ENCODE data around the gene DMRTC1B. TPM values are rescaled to one million over a fixed set of nuclear protein-coding genes. Genes with fewer than 3 reads are reported as not detected.
"Not testable (repeated sequence)": the region's sequence is repeated elsewhere in the genome, so short reads cannot be mapped to it uniquely, and the experiment has no call there.

Gene DMRTC1B, protein sequence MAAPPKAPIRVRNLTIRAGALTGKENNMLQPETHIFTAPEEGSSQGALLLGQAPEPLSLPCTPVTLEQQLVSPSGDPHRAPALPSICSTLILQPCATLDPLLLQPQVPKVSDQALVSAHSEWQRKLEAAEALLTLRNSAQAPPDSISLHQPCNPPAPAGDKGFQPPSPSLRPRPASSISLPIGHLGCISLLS
- not detected for polyA plus RNA-seq (2013, experiment 1 of 2; ENCODE audit: insufficient read length)
- not detected for polyA plus RNA-seq (2013, experiment 2 of 2; ENCODE audit: insufficient read length)

DNA sequence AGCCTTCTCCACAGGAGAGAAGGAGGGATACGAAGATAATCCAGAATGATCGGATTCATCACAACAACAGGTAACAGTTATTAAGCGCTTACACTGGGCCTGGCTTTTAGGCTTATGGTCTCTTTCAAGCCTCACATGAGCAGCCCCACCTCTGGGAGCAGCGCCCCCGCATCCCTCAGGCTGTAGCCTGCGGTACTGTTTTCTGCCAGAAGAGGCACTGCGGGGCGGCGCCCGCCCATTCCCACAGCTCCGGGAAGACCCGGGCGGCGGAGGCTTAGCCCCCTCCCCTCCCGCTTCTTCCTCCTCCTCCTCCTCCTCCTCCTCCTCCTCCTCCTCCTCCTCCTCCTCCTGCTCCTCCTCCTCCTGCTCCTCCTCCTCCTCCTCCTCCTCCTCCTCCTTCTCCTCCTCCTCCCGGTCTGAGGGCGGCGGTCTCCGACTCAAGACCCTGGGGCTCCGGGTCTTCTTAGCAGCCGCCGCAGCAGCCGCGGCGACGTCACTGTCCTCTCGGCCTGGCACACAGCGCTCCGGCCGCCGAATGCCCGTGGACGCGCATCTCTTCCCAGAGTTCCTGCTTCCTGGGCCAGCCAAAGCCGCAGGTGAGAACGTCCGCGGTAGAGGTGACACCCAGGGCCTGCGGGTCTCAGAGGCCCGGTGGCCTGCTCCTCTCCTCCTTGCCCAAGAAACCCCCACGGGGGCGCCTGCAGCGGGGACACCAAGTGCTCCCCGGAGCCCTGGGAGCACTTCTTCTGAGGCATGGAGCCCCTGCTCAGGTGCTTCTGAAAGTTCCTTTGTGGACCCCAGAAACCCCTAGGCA, at the start of gene DMRTC1B:
Gene DMRTC1B, plus strand, starts transcription at position 238 of the 814 bp plus-strand sequence. CDS start 68,246 bp downstream, outside the sequence.
- not testable (repeated sequence) for DNase-seq

DNA sequence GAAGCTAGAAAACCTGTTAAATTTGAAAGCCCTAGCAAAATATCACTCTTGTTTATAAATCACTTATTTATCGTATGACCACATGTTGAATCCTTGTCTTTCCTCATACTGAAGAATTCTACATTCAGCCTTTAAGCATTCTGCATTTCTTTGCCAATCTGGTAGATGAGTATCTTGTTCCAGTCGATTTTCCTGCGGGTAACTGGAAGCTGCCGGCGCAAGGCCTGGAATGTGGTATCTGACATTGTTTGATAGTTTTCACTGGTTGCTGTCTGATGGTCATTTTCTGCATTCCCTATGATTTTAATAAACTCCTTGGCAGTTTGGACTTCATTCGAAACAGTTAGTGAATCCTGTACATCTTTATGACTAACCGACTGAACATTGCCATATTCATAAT, 48.8 kb upstream of the DMRTC1B start:
- DNase-seq: no peak

DNA sequence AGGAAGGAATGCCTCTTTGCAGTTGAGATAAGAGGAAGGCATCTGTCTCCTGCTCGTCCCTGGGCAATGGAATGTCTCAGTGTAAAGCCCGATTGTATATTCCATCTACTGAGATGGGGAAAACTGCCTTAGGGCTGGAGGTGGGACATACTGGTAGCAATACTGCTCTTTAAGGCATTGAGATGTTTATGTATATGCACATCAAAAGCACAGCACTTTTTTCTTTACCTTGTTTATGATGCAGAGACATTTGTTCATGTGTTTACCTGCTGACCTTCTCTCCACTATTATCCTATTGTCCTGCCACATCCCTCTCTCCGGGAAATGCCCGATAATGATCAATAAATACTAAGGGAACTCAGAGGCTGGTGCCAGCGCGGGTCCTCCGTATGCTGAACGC, 43.1 kb upstream of the DMRTC1B start:
- not testable (repeated sequence) for DNase-seq

DNA sequence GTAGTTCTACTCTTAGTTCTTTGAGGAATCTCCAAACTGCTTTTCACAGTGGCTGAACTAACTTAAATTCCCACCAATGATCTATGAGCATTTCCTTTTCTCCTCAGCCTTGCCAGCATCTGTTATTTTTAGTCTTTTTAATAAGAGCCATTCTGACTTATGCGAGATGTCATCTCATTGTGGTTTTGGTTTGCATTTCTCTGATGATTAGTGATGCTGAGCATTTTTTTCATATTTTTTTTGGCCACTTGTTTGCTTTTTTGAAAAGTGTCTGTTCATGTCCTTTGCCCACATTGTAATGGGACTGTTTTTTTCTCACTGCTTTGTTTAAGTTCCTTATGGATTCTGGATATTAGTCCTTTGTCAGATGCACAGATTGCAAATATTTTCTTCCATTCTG, 41.1 kb upstream of the DMRTC1B start:
- peak; percentile 67 for DNase-seq

DNA sequence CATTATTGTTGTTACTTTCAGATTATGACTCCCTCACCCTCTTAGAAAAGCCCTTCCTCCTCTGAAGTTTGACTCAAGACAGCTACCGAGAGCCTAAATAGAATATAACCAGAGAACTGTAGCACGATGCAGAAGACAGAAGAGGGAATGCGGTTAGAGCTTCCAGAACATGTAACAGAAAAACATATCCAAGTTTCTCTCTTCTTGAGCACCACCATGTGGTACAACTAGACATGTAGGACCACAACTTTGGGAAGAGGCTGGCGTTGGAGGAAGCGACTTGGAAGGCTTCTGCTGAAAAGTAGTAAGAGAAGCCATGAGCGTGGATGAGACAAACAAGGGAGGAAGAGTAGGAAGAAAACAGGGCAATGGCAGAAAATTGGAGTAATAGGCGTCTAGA, 31.1 kb upstream of the DMRTC1B start:
- DNase-seq: not testable (repeated sequence)

DNA sequence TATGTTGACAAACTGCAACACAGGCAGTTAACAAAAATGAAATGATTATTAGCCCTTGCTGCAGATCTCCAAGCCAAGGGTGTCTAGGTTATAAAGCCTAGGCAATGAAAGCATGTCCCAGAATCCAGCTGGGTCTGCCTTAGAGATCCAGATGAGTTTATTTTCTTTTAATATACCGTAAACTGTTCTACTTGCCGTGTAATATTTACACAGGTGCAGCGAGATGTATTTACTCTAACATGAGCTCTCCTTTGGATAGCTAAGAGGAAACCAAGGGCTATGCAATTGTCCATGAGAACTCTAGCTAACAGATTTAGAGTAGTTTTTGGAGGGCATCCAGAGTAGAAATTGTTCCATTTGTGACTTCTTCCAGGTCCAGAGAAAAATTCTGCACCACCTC, 28.1 kb upstream of the DMRTC1B start:
- DNase-seq: not testable (repeated sequence)

DNA sequence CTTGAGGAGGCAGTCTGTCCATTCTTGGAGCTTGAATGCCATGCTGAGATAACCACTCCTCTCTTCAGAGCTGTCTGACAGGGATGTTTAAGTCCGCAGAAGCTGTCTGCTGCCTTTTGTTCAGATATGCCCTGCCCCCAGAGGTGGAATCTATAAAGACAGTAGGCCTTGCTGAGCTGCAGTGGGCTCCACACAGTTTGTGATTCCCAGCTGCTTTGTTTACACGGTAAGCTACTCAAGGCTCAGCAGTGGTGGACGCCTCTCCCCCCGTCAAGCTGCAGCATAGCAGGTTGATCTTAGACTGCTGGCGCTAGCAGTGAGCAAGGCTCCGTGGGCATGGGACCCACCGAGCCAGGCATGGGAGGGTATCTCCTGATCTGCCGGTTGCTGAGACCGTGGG, 16.2 kb upstream of the DMRTC1B start:
- not testable (repeated sequence) for DNase-seq

DNA sequence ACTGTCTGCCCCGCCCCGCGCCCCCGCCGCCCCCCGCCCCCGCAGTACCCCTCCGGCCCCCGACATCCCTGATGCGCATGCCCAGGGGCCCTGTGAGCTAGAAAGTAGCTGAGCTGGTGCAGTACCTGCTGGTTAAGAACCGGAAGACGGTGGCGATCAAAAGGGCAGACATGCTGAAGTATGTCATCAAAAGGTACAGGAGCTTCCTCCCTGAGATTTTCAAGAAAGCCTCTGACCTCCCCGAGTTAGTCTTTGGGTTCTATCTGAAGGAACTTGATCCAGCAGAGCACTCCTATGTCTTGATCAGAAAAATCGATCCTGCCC, 739 bp downstream of the DMRTC1B start:
- DNase-seq: not testable (repeated sequence)

DNA sequence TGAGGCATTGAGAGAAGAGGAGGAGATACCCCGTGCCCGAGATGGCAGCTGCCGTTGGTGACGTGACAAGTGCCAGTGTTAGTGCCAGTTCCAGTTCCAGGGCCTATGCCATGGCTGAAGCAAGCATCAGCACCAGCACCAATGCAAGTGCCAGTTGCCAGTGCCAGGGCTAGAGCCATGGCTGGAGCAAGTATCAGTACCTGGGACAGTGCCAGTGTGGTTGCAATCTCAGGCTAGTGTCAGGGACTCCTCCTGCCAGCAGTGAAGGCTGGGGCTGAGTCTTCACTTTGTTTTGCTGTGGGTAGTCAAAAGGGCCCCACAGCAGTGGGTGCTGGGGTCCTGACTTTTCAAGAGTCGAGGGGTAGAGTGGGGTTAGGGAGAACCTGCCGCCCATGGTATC, 1.5 kb downstream of the DMRTC1B start:
- not testable (repeated sequence) for DNase-seq

DNA sequence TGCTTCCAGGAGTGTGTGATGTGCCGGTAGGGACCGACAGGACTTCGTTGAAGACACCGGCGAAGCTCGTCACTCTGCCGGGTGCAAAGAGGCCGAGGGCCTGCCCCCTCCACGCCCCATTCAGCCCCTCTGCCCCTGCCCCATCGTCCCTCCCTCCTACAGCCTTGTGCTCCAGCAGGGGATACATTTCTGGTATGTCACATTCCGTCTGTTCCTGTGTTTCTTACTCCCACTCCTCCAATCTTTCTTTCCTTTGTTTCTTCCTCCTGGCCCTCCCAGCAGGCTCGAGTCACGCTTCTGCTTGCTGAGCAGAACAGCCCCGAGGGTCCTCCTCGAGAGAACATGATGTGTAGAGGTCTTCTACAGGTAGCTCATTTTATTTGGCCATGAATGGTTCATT, 5.9 kb downstream of the DMRTC1B start, which contains the start of gene FAM236B:
Gene FAM236B, minus strand, starts transcription at position 101 of the 400 bp plus-strand sequence. Its CDS starts 100 bp downstream, at position 1.
- not testable (repeated sequence) for DNase-seq

DNA sequence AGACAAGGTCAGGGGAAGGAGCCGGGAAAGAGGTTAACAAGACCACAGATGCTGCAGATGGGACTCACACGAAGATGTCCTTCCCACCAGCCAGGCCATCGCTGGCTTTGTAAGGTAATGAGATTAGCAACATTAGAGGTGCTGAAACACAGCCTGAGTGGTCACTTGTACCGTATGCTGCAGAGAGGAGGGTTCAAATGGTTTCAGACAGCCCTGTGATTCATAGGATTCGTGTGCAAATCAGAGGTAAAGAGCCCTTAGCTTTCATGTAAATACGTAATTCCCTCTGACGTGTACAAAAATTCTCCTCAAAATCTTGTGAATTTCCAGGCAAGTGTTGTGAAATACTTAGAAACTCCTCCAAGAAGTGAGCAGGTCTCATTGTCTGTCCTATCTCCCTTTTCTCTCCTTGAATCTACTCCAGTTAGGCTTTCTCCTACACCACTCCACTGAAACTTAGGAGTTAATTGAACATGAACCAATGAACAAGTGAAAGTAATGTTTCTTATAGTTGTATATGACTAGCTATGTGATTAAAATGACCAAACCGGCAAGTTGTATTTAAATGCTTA, 6.8 kb downstream of the DMRTC1B start:
- DNase-seq: not testable (repeated sequence)

DNA sequence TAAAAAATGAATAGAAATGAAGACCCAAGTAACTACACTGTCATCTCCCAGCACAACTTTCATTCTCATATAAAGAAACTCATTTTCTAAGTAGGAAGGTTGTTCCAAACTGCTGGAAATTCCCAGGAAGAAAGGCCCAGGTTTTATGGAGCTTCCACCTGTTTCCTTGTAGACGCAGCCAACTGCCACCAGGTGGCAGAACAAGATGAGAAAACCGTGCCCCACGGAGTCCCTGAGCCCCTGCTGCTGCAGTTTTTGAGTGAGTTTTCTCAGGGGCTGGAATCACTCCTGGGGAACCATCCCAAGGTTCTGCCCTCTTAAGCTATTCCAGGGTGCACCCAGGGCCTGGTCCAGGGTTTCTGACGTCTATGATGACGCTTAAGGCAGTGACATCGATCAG, 7.3 kb downstream of the DMRTC1B start:
- DNase-seq: not testable (repeated sequence)

DNA sequence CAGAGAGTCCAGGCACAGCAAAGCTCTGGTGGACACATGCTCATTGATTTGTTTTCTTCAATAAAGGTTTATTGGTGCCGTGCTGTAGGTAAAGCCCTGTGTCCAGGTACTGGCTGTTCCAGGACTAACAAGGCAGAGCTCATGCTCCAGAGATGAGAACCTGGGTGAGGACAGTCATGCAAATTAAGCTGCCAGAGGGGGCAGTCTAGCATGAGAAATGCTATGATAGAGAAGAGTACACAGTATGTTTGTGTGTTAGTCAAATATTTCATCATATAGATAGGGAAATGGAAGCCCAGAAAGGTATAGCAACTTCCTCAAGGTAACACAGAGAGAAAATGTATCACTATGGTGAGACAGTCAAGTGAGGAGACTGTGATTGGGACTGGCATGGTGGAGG, 11.5 kb downstream of the DMRTC1B start:
- DNase-seq: not testable (repeated sequence)

DNA sequence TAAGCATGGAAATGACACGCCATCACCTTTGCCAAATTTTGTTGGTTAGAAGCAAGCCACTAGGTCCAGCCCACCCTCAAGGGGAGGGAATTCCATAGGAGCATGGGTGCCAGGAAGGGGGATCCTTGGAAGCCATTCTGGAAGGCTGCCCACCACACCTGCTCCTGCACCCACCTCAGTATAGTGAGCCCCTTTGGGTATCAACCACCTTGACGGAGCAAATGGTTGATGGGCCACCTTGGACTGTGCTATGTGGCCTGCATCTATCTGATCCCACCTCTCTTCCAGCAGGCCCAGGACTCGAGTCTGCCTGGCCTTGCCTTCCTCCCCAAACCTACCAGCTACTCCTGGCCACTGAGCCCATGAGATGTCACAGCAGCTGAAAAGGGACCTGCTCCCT, 13.7 kb downstream of the DMRTC1B start:
- DNase-seq: not testable (repeated sequence)

DNA sequence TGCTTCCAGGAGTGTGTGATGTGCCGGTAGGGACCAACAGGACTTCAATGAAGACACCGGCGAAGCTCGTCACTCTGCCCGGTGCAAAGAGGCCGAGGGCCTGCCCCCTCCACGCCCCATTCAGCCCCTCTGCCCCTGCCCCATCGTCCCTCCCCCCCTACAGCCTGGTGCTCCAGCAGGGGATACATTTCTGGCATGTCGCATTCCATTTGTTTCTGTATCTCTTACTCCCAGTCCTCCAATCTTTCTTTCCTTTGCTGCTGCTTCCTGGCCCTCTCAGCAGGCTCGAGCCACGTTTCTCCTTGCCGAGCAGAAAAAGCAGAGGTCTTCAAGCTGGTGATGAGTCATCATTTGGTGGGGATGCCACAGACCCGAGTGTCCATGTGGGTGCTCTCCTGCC, 31.4 kb downstream of the DMRTC1B start, which contains the start of gene FAM236D:
Gene FAM236D, minus strand, starts transcription at position 101 of the 400 bp plus-strand sequence. Its CDS starts 100 bp downstream, at position 1.
- DNase-seq: not testable (repeated sequence)

DNA sequence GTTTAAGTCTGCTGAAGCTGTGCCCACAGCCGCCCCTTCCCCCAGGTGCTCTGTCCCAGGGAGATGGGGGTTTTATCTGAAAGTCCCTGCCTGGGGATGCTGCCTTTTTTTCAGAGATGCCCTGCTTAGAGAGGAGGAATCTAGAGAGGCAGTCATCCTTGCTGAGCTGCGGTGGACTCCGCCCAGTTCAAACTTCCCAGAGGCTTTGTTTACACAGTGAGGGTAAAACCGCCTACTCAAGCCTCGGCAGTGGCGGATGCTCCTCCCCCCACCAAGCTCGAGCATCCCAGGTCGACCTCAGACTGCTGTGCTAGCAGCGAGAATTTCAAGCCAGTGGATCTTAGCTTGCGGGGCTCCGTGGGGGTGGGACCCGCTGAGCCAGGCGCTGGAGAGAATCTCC, 54.0 kb downstream of the DMRTC1B start:
- not testable (repeated sequence) for DNase-seq

DNA sequence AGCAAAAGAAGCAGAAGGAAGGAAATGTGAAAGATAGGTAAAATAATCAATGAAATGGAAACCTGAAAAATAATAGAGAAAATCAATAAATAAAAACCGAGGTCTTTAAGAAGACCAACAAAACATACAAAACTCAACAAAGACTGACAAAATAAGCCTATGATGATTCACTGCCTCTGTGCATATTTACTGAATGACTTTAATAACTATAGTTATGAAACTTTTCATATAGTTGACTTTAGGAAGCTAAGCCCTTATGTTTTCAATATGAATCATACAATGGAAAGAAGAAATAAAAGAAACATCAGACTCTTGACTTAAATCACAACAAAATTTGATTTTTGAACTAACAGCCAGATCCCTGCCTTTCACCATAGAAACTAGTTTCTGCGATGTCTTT, 60.8 kb downstream of the DMRTC1B start:
- DNase-seq: not testable (repeated sequence)

DNA sequence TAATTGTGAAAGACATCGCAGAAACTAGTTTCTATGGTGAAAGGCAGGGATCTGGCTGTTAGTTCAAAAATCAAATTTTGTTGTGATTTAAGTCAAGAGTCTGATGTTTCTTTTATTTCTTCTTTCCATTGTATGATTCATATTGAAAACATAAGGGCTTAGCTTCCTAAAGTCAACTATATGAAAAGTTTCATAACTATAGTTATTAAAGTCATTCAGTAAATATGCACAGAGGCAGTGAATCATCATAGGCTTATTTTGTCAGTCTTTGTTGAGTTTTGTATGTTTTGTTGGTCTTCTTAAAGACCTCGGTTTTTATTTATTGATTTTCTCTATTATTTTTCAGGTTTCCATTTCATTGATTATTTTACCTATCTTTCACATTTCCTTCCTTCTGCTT, 106.2 kb downstream of the DMRTC1B start:
- DNase-seq: not testable (repeated sequence)

DNA sequence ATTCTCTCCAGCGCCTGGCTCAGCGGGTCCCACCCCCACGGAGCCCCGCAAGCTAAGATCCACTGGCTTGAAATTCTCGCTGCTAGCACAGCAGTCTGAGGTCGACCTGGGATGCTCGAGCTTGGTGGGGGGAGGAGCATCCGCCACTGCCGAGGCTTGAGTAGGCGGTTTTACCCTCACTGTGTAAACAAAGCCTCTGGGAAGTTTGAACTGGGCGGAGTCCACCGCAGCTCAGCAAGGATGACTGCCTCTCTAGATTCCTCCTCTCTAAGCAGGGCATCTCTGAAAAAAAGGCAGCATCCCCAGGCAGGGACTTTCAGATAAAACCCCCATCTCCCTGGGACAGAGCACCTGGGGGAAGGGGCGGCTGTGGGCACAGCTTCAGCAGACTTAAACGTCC, 113.0 kb downstream of the DMRTC1B start:
- not testable (repeated sequence) for DNase-seq
